ENCODE measurements around the gene JPH3.
A peak's percentile ranks its signal among the peaks of the same experiment; 100 is the strongest.

The JPH3 gene

GRCh38 chr16:87622756-87623319 is 20.5 kb downstream of the JPH3 start:
- FAIRE-seq (no peak), DNase-seq (ENCODE audit: insufficient read length, low spot score) (no peak)

- DNase-seq (ENCODE audit: insufficient read length, low spot score), result no peak
- FAIRE-seq, result no peak
These were observed 23.0 kb downstream of the JPH3 start for GRCh38 chr16:87625241-87625797.

DNA sequence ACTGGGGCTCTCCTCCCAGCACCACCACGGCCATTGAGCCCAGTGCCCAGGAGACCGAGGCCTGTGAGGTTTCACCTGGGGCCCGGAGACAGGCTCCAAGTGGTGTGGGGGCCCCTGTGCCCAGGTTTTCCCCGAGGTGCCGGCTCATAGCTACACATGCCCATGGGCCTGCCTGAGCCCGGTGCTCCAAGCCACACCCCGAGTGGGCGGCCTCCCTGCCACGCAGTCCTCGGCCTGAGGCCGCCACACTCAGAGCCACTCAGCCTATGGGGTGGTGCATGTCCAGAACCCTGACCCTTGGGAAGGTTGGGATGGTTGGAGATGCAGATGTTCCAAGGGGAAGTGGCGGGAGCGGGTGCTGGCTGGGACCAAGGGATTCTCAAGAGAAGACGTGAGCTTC is 24.1 kb downstream of the JPH3 start:
- no peak for DNase-seq (ENCODE audit: insufficient read length, low spot score)
- no peak for FAIRE-seq

DNA sequence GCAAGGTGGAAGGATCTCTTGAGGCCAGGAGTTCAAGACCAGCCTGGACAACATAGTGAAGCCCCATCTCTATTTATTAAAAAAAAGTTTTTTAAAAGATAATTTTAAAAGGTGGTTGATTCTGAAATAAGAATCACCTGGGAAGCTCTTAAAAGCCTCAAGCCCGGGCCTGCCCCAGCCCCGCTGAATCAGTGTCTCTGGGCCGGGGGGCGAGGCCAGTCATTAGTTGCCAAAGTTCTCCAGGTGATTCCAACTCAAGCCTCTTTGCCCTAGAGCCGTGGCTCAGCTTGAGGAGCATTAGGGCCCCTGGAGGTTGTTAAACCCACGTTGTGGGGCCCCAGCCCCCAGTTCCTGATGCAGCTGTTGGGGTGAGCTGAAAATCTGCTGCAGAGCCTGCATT is 24.6 kb downstream of the JPH3 start:
- no peak for DNase-seq (ENCODE audit: insufficient read length, low spot score)
- FAIRE-seq, result no peak

DNA sequence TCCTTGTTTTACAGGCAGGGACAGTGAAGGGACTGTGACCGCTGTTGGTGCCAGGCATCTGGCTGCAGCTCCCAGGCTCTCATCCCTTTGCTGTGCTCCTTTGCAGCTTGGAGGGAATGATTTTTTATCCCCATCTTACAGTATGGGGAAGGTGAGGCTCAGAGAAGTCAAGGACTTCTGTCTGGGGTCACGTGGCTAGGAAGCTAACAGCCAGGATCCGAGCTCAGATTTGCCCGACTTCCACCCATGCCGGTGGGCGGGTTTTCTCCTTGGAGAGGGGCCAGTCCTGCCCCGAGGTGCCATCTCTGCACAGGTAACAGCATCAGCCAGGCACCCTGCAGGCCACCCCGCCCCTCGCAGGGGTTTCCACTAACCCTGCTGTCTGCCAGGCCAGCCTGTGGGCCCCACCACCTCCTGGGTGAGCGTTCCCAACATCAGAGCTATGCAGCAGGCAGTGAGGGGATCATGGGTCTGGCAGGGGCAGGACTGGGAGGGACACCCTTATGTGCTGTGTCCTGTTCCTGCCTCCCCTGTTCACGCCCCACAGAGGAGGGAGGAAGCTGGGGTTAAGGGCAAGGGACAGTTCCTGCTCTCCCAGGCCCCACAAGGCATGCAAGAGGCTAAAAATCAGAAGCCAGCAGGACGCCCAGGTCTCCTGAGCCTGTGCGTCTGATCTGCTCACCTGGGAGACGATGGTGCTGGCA is 25.4 kb downstream of the JPH3 start:
- DNase-seq (ENCODE audit: insufficient read length, low spot score) (no peak), FAIRE-seq (peak; percentile 51)

DNA sequence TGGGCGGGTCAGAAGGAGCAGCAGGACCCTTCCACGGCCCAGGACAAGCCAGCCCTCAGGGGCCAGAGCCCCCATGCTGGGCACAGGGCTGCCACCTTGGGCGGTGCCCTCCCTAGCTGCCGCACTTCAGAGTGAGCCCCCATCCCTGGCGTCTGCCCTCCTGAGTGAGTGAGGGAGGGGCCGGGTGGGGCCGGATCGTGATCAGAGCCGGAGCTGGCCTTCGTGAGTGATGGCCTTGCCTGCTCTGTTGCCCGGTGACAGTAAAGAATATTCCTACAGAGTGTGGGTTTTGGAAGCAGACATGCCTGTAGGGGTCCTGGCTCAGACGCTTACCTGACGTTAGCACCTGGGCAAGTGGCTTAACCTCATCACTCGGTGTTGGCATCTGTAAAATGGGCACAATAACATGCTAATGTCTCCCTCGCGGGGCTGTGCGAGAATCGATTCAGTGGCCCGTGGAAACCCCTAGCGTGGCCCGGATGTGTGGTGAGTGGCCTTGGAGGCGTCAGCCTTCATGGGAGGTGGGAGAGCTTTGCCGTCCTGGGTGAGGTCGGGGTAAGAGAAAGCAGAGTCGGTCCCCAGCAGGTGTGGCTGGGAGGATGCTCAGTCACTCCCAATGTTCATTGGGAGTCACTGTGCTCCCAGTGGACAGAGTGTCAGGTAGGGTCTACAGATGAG is 26.1 kb downstream of the JPH3 start:
- FAIRE-seq, result no peak
- DNase-seq (ENCODE audit: insufficient read length, low spot score), result no peak

- DNase-seq (ENCODE audit: insufficient read length, low spot score) (no peak), FAIRE-seq (no peak)
These were observed 26.6 kb downstream of the JPH3 start for GRCh38 chr16:87628940-87629339.

GRCh38 chr16:87631067-87631466 is 28.8 kb downstream of the JPH3 start:
- DNase-seq (ENCODE audit: insufficient read length, low spot score), result no peak
- FAIRE-seq, result no peak

- DNase-seq (ENCODE audit: insufficient read length, low spot score) (no peak), FAIRE-seq (no peak)
These were observed 32.1 kb downstream of the JPH3 start for GRCh38 chr16:87634411-87634810.

DNA sequence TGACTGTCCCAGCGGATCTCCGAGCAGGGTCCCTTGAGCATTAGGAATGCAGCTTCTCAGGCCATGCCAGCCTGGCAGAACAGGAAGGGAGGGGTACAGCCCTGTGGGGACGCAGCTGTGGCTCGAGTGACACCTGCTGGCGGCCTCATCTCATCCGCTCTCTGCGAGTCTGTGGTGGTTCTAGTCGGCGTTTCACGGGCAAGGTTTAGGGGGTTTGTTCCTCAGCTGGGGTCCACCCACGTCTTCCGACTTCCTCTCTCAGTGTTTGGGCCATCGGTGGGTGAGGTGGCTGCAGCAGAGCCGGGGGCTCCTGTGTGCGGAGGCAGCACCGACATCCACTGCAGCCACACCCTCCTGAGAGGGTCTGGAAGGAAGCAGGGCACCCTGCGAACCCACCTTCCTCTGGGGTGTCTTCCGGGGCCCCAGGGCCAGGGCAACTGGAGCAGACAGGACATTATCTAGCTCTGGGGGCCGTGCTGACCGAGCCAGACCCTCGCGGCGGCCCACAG is 33.3 kb downstream of the JPH3 start:
- FAIRE-seq (peak; percentile 93), DNase-seq (ENCODE audit: insufficient read length, low spot score) (peak; percentile 73)

- DNase-seq (ENCODE audit: insufficient read length, low spot score) (peak; percentile 95), FAIRE-seq (peak; percentile 93)
These were observed 33.9 kb downstream of the JPH3 start for GRCh38 chr16:87636050-87636684.

DNA sequence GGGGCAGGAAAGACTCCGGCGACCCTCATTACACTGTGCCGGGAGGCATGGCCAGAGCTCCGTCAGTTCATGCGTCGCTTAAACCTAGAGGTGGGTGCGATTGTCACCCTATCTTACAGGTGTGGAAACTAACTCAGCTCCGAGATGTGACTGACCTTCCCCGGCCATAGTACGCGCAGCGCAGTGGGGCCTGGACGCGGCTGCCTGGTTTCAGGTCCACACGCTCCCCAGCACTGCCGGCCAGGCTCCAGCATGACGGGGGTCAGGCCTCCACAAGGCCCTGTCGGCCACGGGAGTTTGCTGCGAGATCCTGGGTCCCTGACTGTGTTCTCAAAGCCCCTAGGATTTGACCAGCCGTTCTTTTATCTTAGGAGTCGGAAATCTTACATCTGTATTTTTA is 34.4 kb downstream of the JPH3 start:
- FAIRE-seq, result no peak
- no peak for DNase-seq (ENCODE audit: insufficient read length, low spot score)

GRCh38 chr16:87637357-87637756 is 35.0 kb downstream of the JPH3 start:
- DNase-seq (ENCODE audit: insufficient read length, low spot score) (no peak), FAIRE-seq (no peak)

GRCh38 chr16:87638736-87639135 is 36.4 kb downstream of the JPH3 start:
- no peak for DNase-seq (ENCODE audit: insufficient read length, low spot score)

DNA sequence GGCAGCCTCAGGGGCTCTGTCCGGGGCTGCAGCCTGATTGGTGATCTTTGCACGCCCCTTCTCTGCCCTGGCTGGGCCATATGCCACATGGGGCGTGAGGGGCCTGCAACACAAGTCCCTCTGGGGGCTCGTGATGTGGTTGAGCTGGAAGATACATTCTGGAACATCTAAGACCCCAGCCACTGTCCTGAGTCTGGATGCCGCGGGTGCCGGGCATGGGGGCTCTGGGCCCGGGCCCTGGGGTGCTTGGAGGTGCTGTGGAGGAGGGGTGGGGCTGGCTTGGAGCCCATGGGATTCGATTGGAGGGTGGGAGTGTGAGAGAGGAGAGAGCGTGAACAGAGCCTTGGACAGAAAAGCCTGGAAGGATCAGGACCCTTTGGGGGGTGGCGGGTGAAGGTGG is 39.4 kb downstream of the JPH3 start:
- FAIRE-seq (no peak), DNase-seq (ENCODE audit: insufficient read length, low spot score) (no peak)

More at GRCh38 chr16:87638736-87639135, 36.4 kb downstream of the JPH3 start:
- FAIRE-seq, result no peak

DNA sequence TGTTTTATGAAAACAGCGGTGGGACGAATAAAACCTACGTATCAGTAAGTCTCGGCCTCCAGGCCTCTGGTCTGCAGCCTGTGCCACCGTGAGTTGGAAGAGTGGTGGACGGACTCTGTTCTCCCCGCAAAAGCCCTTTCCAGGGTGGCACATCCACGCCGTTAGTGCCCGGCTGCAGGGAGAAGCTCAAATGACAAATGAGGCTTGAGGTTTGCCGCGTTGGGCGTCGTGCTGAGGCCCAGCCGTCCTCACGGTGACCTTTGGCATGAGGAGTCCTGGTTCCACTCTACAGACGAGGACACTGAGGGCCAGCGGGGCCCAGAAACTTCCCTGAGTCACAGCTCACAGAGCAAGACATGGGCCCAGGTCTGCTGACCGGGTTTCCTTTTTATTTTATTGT is 40.2 kb downstream of the JPH3 start:
- DNase-seq (ENCODE audit: insufficient read length, low spot score), result no peak
- no peak for FAIRE-seq

DNA sequence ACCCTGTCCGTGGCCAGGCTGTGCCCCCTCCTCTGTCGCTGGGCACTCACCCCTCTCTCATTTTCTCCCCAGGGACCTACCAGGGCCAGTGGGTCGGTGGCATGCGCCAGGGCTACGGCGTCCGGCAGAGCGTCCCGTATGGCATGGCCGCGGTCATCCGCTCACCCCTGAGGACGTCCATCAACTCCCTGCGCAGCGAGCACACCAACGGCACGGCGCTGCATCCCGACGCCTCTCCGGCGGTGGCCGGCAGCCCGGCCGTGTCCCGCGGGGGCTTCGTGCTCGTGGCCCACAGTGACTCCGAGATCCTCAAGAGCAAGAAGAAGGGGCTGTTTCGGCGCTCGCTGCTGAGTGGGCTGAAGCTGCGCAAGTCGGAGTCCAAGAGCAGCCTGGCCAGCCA is 41.9 kb downstream of the JPH3 start:
- FAIRE-seq, result no peak
- DNase-seq (ENCODE audit: insufficient read length, low spot score), result no peak

- DNase-seq (ENCODE audit: insufficient read length, low spot score) (no peak), FAIRE-seq (no peak)
These were observed 42.3 kb downstream of the JPH3 start for GRCh38 chr16:87644596-87644995.

DNA sequence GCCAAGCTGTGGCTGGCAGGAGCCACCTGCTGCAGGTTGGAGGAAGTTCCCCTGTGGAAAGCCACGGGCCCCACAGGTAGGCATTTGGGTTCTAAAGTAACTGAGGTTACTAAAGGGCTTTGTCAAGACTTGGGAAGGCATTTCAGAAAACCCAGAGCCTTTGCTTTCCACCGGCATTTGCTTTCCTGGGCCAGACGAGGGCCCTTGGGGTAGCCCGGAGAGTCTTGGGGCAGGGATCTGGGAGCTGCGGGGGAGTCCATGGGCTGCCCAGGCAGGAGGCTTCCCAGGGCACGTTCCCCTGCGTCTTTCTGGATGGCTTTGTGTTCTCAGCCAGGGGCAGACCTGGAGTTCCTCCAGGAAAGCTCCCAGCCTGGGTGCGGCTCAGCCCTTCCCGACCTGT is 43.5 kb downstream of the JPH3 start:
- DNase-seq (ENCODE audit: insufficient read length, low spot score) (no peak), FAIRE-seq (no peak)

- FAIRE-seq (no peak), DNase-seq (ENCODE audit: insufficient read length, low spot score) (no peak)
These were observed 45.3 kb downstream of the JPH3 start for GRCh38 chr16:87647431-87648185.

Data from HTR-8/SVneo (cell line).